PC-9 (cell line): Measurements from ENCODE around the gene PDGFD.

Source experiments
- EZH2 ChIP-seq: fragments of 200-600 bp; sonication (generic); IDR thresholded peaks from 2 replicates; pipeline ENCODE4 v1.8.0; 2017; ENCODE audit warnings: antibody characterized with exemption, low read depth
- TF ChIP-seq, protein P1 (sequence below): fragments of 200-600 bp; sonication (generic); conservative IDR thresholded peaks from 2 replicates; pipeline ENCODE4 v1.6.1; 2017; ENCODE audit warnings: mixed run types, antibody characterized with exemption, mild to moderate bottlenecking, moderate library complexity

- TF ChIP-seq, protein P1, sequence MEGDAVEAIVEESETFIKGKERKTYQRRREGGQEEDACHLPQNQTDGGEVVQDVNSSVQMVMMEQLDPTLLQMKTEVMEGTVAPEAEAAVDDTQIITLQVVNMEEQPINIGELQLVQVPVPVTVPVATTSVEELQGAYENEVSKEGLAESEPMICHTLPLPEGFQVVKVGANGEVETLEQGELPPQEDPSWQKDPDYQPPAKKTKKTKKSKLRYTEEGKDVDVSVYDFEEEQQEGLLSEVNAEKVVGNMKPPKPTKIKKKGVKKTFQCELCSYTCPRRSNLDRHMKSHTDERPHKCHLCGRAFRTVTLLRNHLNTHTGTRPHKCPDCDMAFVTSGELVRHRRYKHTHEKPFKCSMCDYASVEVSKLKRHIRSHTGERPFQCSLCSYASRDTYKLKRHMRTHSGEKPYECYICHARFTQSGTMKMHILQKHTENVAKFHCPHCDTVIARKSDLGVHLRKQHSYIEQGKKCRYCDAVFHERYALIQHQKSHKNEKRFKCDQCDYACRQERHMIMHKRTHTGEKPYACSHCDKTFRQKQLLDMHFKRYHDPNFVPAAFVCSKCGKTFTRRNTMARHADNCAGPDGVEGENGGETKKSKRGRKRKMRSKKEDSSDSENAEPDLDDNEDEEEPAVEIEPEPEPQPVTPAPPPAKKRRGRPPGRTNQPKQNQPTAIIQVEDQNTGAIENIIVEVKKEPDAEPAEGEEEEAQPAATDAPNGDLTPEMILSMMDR: no peak
- TF ChIP-seq EZH2: no peak
Measured at GRCh38 chr11:104134745-104135144, 29.2 kb downstream of the PDGFD start.
